Natural killer cell (primary cell): Measurements from ENCODE around the gene SSUH2. TPM values are rescaled to one million over a fixed set of nuclear protein-coding genes. Genes with fewer than 3 reads are reported as not detected.

ENCODE experiments used
- ATAC-seq, 3 donors: fragments of 150-1000 bp in 2 of 3; fragments of 200-7000 bp in 1 of 3; cut with Tn5 transposase; 1 replicate in 1 of 3; 2 replicates in 2 of 3; pipeline ENCODE4 v1.10.0; 2021; ENCODE audit warnings: mild to moderate bottlenecking in 2 of 3, moderate library complexity in 2 of 3
- DNase-seq, 2 donors: peaks; one replicate each; pipeline versions ENCODE4 v3.0.0 to v3.0.0-alpha.2; 2013 to 2021; ENCODE audit warnings: mixed read lengths in 1 of 2
- H3K27ac ChIP-seq: one replicate; pipeline ENCODE4 v1.5.1; 2013; ENCODE audit warnings: mild to moderate bottlenecking, low read length
- H3K27me3 ChIP-seq: one replicate; pipeline ENCODE4 v1.6.1; 2013; ENCODE audit warnings: low read length; ENCODE audit not compliant: control insufficient read depth, insufficient read depth
- H3K36me3 ChIP-seq: one replicate; pipeline ENCODE4 v1.6.1; 2013; ENCODE audit warnings: low read length; ENCODE audit not compliant: control insufficient read depth, insufficient read depth
- H3K4me1 ChIP-seq: one replicate; pipeline ENCODE4 v1.6.1; 2013; ENCODE audit warnings: low read length; ENCODE audit not compliant: control insufficient read depth, insufficient read depth
- H3K4me3 ChIP-seq: one replicate; pipeline ENCODE4 v1.5.1; 2013; ENCODE audit warnings: low read length
- H3K9me3 ChIP-seq: one replicate; pipeline ENCODE4 v1.6.1; 2013; ENCODE audit warnings: low read length; ENCODE audit not compliant: control insufficient read depth, insufficient read depth
- H3K27ac Mint-ChIP-seq, 2 donors: one replicate each; pipeline ENCODE4 v1.8.0; 2022; ENCODE audit warnings: mild to moderate bottlenecking in 2 of 2, mixed read lengths in 2 of 2, moderate library complexity in 1 of 2
- H3K27me3 Mint-ChIP-seq, 2 donors: one replicate each; pipeline ENCODE4 v1.8.0; 2022; ENCODE audit warnings: low read depth in 2 of 2, mixed read lengths in 2 of 2
- H3K36me3 Mint-ChIP-seq: one replicate; pipeline ENCODE4 v1.8.0; 2022; ENCODE audit warnings: mixed read lengths
- H3K4me1 Mint-ChIP-seq, 2 donors: one replicate each; pipeline ENCODE4 v1.8.0; 2022; ENCODE audit warnings: mixed read lengths in 2 of 2
- H3K4me3 Mint-ChIP-seq: one replicate; pipeline ENCODE4 v1.8.0; 2022; ENCODE audit warnings: mild to moderate bottlenecking, moderate library complexity, mixed read lengths
- H3K9me3 Mint-ChIP-seq, 2 donors: one replicate each; pipeline ENCODE4 v1.8.0; 2022; ENCODE audit warnings: mixed read lengths in 2 of 2
- CTCF ChIP-seq: fragments of 200-600 bp; IDR thresholded peaks from one replicate; pipeline ENCODE4 v1.8.0; 2022; ENCODE audit warnings: antibody characterized with exemption
- WGBS: methylation state at CpG from one replicate; pipeline ENCODE4 v1.1.7; 2013; ENCODE audit warnings: missing lambda C conversion rate; ENCODE audit not compliant: insufficient coverage; 5-methylcytosine and 5-hydroxymethylcytosine counted together
- intact Hi-C: fragments of 100-400 bp; cut with micrococcal nuclease; formaldehyde crosslinking; loops from one replicate; pipeline ENCODE4 v1.14.2; 2022
- total RNA-seq, 4 donors: library from RNA; stranded (reverse); fragments of 120-200 nt in 1 of 4; gene quantifications; one replicate each; pipeline versions ENCODE4 v1.2.3 to v1.2.4, GENCODE V29; 2013 to 2022

The SSUH2 gene
- total RNA-seq, 3 donors from 2014 or later (not counting 1 experiment from before 2014, with no cell fraction given) = not detected

GRCh38 chr3:8606701-8607231, 37.8 kb downstream of the SSUH2 start:
- ATAC-seq = no peak

GRCh38 chr3:8604988-8605387, 39.6 kb downstream of the SSUH2 start:
- Histone ChIP-seq H3K4me1 (no peaks in the 10 kb centered on the region), H3K4me3 (no peak overlapping the region), H3K36me3 (no peaks in the 10 kb centered on the region), H3K9me3 (no peaks in the 10 kb centered on the region), H3K27ac (no peak overlapping the region), H3K27me3 (no peaks in the 10 kb centered on the region)
- Mint-ChIP-seq H3K36me3 (no peaks in the 10 kb centered on the region), H3K27ac (no peak overlapping the region), H3K4me1 (no peaks in the 10 kb centered on the region), H3K4me3 (no peak overlapping the region), H3K9me3 (no peaks in the 10 kb centered on the region), H3K27me3 (peaks cover 3 to 7% of the 10 kb centered on the region in 2 donors)
- 85% methylated on average over 3 of the region's 3 CpGs for WGBS
- no peak for TF ChIP-seq CTCF
- no peak for DNase-seq
- intact Hi-C loops = no loop called here
- ATAC-seq = no peak

More at GRCh38 chr3:8606701-8607231, 37.8 kb downstream of the SSUH2 start:
- no peaks in the 10 kb centered on the region for H3K4me1 Mint-ChIP-seq
- peaks cover 6 to 7% of the 10 kb centered on the region in 2 donors for H3K27me3 Mint-ChIP-seq
- TF ChIP-seq CTCF = no peak
- intact Hi-C loops = no loop called here
- Histone ChIP-seq H3K4me3 (no peak overlapping the region), H3K4me1 (no peaks in the 10 kb centered on the region), H3K27ac (no peak overlapping the region), H3K36me3 (no peaks in the 10 kb centered on the region), H3K9me3 (no peaks in the 10 kb centered on the region), H3K27me3 (no peaks in the 10 kb centered on the region)
- H3K4me3 Mint-ChIP-seq = no peak overlapping the region
- no peak overlapping the region for H3K27ac Mint-ChIP-seq
- no peaks in the 10 kb centered on the region for H3K36me3 Mint-ChIP-seq
- 85% methylated on average over 7 of the region's 7 CpGs for WGBS
- no peaks in the 10 kb centered on the region for H3K9me3 Mint-ChIP-seq
- no peak for DNase-seq

GRCh38 chr3:8604006-8604405, 40.6 kb downstream of the SSUH2 start:
- no peak overlapping the region for H3K4me3 ChIP-seq
- Mint-ChIP-seq H3K4me1 (no peaks in the 10 kb centered on the region), H3K27ac (no peak overlapping the region), H3K4me3 (no peak overlapping the region), H3K27me3 (peaks cover 2 to 7% of the 10 kb centered on the region in 2 donors), H3K9me3 (no peaks in the 10 kb centered on the region), H3K36me3 (no peaks in the 10 kb centered on the region)
- H3K4me1 ChIP-seq = no peaks in the 10 kb centered on the region
- H3K27me3 ChIP-seq = no peaks in the 10 kb centered on the region
- intact Hi-C loops = no loop called here
- no peaks in the 10 kb centered on the region for H3K36me3 ChIP-seq
- ATAC-seq (no peak), DNase-seq (no peak)
- H3K9me3 ChIP-seq = no peaks in the 10 kb centered on the region
- WGBS = 87% methylated on average over 6 of the region's 7 CpGs
- TF ChIP-seq CTCF = no peak
- no peak overlapping the region for H3K27ac ChIP-seq

GRCh38 chr3:8603115-8603710, 41.4 kb downstream of the SSUH2 start:
- Histone ChIP-seq H3K27me3 (no peaks in the 10 kb centered on the region), H3K36me3 (no peaks in the 10 kb centered on the region), H3K27ac (no peak overlapping the region), H3K4me3 (no peak overlapping the region), H3K4me1 (no peaks in the 10 kb centered on the region), H3K9me3 (no peaks in the 10 kb centered on the region)
- no peak overlapping the region for H3K4me3 Mint-ChIP-seq
- no peak for TF ChIP-seq CTCF
- H3K27ac Mint-ChIP-seq = no peak overlapping the region
- intact Hi-C loops = no loop called here
- peaks cover 2% of the 10 kb centered on the region in 2 donors for H3K27me3 Mint-ChIP-seq
- ATAC-seq (no peak), DNase-seq (no peak)
- H3K9me3 Mint-ChIP-seq = no peaks in the 10 kb centered on the region
- H3K36me3 Mint-ChIP-seq = no peaks in the 10 kb centered on the region
- H3K4me1 Mint-ChIP-seq = no peaks in the 10 kb centered on the region
- WGBS = 89% methylated on average over 9 of the region's 9 CpGs
